Loucy (cell line): Measurements from ENCODE around the gene ZNF814.
A peak's percentile ranks its signal among the peaks of the same experiment; 100 is the strongest.

Experiments
- H2AFZ ChIP-seq: fragments of 200-600 bp; sonication (generic); 2 replicates; pipeline ENCODE4 v1.6.0; 2016; ENCODE audit warnings: antibody characterized with exemption, mild to moderate bottlenecking, low read length, moderate library complexity
- H3F3A ChIP-seq: fragments of 200-600 bp; 2 replicates; pipeline ENCODE4 v1.6.0; 2016; ENCODE audit warnings: antibody characterized with exemption, low read depth, mild to moderate bottlenecking
- H3K27me3 ChIP-seq: fragments of 200-600 bp; sonication (generic); 2 replicates; pipeline ENCODE4 v1.6.1; 2014; ENCODE audit warnings: low read length, mild to moderate bottlenecking; ENCODE audit not compliant: insufficient read depth, poor library complexity, severe bottlenecking
- H3K36me3 ChIP-seq: fragments of 200-600 bp; sonication (generic); 2 replicates; pipeline ENCODE4 v1.6.1; 2016; ENCODE audit warnings: low read length; ENCODE audit not compliant: insufficient read depth
- H3K4me1 ChIP-seq: fragments of 200-600 bp; sonication (generic); 2 replicates; pipeline ENCODE4 v1.5.1; 2014; ENCODE audit warnings: low read length, mild to moderate bottlenecking; ENCODE audit not compliant: insufficient read depth, poor library complexity, severe bottlenecking
- H3K4me2 ChIP-seq: fragments of 200-600 bp; sonication (generic); 2 replicates; pipeline ENCODE4 v1.6.0; 2014; ENCODE audit warnings: antibody characterized with exemption, low read length, low read depth, mild to moderate bottlenecking; ENCODE audit not compliant: poor library complexity, severe bottlenecking
- H3K4me3 ChIP-seq: fragments of 200-600 bp; sonication (generic); 2 replicates; pipeline ENCODE4 v1.5.1; 2014; ENCODE audit warnings: low read length, mild to moderate bottlenecking, mixed read lengths; ENCODE audit not compliant: poor library complexity, severe bottlenecking
- H3K79me2 ChIP-seq: fragments of 200-600 bp; sonication (generic); 2 replicates; pipeline ENCODE4 v1.6.1; 2014; ENCODE audit warnings: low read length; ENCODE audit not compliant: insufficient read depth
- H3K9ac ChIP-seq: fragments of 200-600 bp; sonication (generic); 2 replicates; pipeline ENCODE4 v1.6.0; 2014; ENCODE audit warnings: mild to moderate bottlenecking, low read depth, low read length, moderate library complexity; ENCODE audit not compliant: poor library complexity, severe bottlenecking
- H3K9me2 ChIP-seq: fragments of 200-600 bp; sonication (generic); replicated peaks from 2 replicates; pipeline ENCODE4 v1.6.1; 2016; ENCODE audit warnings: low read depth, low read length, mixed read lengths
- H3K9me3 ChIP-seq: fragments of 200-600 bp; sonication (generic); 2 replicates; pipeline ENCODE4 v1.6.1; 2014; ENCODE audit warnings: mild to moderate bottlenecking, antibody characterized with exemption, low read length, low read depth; ENCODE audit not compliant: insufficient read depth
- H4K20me1 ChIP-seq: fragments of 200-600 bp; sonication (generic); 2 replicates; pipeline ENCODE4 v1.6.0; 2014; ENCODE audit warnings: antibody characterized with exemption, low read length, mild to moderate bottlenecking; ENCODE audit not compliant: insufficient read depth, poor library complexity, severe bottlenecking
- EZH2phosphoT487 ChIP-seq: fragments of 200-600 bp; IDR thresholded peaks from 2 replicates; pipeline ENCODE4 v1.6.1; 2018; ENCODE audit warnings: antibody characterized with exemption, mild to moderate bottlenecking, moderate library complexity, borderline replicate concordance
- TF ChIP-seq, protein P1 (sequence below): fragments of 200-600 bp; sonication (generic); conservative IDR thresholded peaks from 2 replicates; pipeline ENCODE4 v1.5.1; 2014; ENCODE audit warnings: mild to moderate bottlenecking, antibody characterized with exemption, low read length

Gene ZNF814

DNA sequence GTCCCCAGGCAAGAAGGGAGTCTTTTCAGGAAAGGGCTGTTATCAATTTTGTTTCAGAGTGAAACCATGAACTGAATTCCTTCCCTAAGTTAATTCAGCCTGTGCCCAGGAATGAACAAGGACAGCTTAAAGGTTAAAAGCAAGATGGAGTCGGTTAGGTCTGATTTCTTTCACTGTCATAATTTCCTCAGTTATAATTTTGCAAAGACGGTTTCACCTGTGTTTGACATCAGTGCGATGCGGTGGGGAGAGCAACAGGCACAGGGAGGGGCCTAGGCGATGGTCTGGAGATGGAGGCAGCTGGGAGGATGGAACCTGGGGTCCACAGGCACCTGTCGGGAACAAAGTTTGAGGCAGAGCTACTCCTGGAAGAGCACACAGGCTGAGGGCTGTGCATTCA, 68.2 kb downstream of the ZNF814 start:
- no peak overlapping the region for H2AFZ ChIP-seq

DNA sequence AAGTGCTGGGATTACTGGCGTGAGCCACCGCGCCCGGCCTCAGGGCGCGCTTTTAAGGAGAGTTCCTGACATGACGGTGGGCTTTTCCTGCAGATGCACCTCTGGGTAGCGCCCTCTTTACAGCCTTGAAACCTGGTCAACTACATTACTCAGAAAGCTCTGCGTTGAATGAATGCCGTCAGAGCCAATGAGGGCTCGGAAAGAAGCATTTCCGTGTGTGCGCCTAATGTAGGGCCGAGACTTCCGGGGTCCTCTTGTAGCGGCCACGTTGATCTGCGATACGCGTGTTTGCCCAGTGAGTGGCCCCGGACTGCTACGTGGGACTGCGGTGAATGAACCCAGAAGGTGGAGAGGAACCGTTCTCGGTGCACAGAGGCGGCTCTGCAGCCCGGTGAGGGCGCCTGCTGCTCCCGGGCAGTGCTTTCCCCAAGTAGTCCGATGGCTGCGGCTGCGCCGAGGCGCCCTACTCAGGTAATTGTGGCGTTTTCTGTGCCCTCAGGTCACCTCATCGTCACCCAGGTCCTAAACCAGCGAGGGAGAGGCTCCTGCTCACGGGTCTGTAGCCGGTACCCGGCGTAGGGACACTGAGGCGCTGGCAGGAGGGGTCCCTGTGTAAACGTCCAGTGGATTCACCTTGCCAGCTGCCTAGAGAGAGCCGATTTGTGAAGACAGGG, 69.2 kb downstream of the ZNF814 start:
- peak overlapping the region; percentile 87 for H3K4me3 ChIP-seq
- H4K20me1 ChIP-seq = peaks cover 4% of the 10 kb centered on the region
- H3K36me3 ChIP-seq = no peaks in the 10 kb centered on the region
- TF ChIP-seq, protein P1, sequence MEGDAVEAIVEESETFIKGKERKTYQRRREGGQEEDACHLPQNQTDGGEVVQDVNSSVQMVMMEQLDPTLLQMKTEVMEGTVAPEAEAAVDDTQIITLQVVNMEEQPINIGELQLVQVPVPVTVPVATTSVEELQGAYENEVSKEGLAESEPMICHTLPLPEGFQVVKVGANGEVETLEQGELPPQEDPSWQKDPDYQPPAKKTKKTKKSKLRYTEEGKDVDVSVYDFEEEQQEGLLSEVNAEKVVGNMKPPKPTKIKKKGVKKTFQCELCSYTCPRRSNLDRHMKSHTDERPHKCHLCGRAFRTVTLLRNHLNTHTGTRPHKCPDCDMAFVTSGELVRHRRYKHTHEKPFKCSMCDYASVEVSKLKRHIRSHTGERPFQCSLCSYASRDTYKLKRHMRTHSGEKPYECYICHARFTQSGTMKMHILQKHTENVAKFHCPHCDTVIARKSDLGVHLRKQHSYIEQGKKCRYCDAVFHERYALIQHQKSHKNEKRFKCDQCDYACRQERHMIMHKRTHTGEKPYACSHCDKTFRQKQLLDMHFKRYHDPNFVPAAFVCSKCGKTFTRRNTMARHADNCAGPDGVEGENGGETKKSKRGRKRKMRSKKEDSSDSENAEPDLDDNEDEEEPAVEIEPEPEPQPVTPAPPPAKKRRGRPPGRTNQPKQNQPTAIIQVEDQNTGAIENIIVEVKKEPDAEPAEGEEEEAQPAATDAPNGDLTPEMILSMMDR = peak; percentile 30
- no peak for TF ChIP-seq EZH2phosphoT487
- H3K27me3 ChIP-seq = no peaks in the 10 kb centered on the region
- H3K79me2 ChIP-seq = peaks cover 43% of the 10 kb centered on the region
- peak overlapping the region; percentile 94 for H3K4me2 ChIP-seq
- peak overlapping the region; percentile 85 for H2AFZ ChIP-seq
- no peaks in the 10 kb centered on the region for H3K9me2 ChIP-seq
- no peaks in the 10 kb centered on the region for H3F3A ChIP-seq
- peak overlapping the region; percentile 89 for H3K9ac ChIP-seq
- H3K4me1 ChIP-seq = peaks cover 21% of the 10 kb centered on the region
- H3K9me3 ChIP-seq = no peaks in the 10 kb centered on the region

More for the DNA sequence above, 68.2 kb downstream of the ZNF814 start:
- peaks cover 50% of the 10 kb centered on the region for H3K79me2 ChIP-seq
- H4K20me1 ChIP-seq = peaks cover 4% of the 10 kb centered on the region
- peaks cover 21% of the 10 kb centered on the region for H3K4me1 ChIP-seq
- TF ChIP-seq, protein P1 = no peak
- H3K4me2 ChIP-seq = peak overlapping the region; percentile 94
- no peaks in the 10 kb centered on the region for H3F3A ChIP-seq
- no peaks in the 10 kb centered on the region for H3K9me3 ChIP-seq
- H3K9me2 ChIP-seq = no peaks in the 10 kb centered on the region
- H3K9ac ChIP-seq = peak overlapping the region; percentile 89
- no peaks in the 10 kb centered on the region for H3K36me3 ChIP-seq
- H3K4me3 ChIP-seq = peak overlapping the region; percentile 87
- no peaks in the 10 kb centered on the region for H3K27me3 ChIP-seq

DNA sequence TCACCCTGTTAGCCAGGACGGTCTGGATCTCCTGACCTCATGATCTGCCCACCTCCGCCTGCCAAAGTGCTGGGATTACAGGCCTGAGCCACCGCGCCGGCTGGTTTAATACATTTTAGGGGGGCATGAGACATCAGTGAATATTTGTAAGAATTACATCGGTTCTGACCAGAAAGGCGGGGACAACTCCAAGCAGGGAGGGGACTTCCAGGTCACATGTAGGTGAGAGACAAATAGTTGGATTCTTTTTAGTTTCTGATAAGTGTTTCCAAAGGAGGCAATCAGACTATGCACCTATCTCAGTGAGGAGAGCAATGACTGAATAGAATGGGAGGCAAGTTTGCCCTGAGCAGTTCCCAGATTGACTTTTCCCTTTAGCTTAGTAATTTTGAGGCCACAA, 70.5 kb downstream of the ZNF814 start:
- Histone ChIP-seq H3K4me1 (peaks cover 20% of the 10 kb centered on the region), H3K36me3 (no peaks in the 10 kb centered on the region), H3F3A (no peaks in the 10 kb centered on the region), H3K4me3 (no peak overlapping the region), H3K9me3 (no peaks in the 10 kb centered on the region), H2AFZ (no peak overlapping the region), H3K9ac (no peak overlapping the region), H4K20me1 (peaks cover 4% of the 10 kb centered on the region), H3K79me2 (peaks cover 43% of the 10 kb centered on the region), H3K27me3 (no peaks in the 10 kb centered on the region), H3K9me2 (no peaks in the 10 kb centered on the region), H3K4me2 (peak overlapping the region; percentile 56)
- TF ChIP-seq, protein P1 = no peak
- TF ChIP-seq EZH2phosphoT487 = no peak
